Brain microvascular endothelial cell (primary cell): ENCODE measurements around the gene NTM.

Source experiments
- DNase-seq: peaks from one replicate; pipeline ENCODE4 v3.0.0-alpha.2; 2020
- H3K27ac ChIP-seq: fragments of 250-450 bp; sonication (Bioruptor Pico); 2 replicates; pipeline ENCODE4 v1.5.1; 2020; ENCODE audit warnings: mild to moderate bottlenecking, moderate library complexity
- H3K27me3 ChIP-seq: fragments of 250-450 bp; sonication (Bioruptor Pico); replicated peaks from 2 replicates; pipeline ENCODE4 v1.5.1; 2020; ENCODE audit warnings: mild to moderate bottlenecking
- H3K36me3 ChIP-seq: fragments of 250-450 bp; sonication (Bioruptor Pico); replicated peaks from 2 replicates; pipeline ENCODE4 v1.5.1; 2020; ENCODE audit warnings: mild to moderate bottlenecking
- H3K4me3 ChIP-seq: 2 replicates; pipeline ENCODE4 v1.5.1; 2011; ENCODE audit warnings: low read depth, mild to moderate bottlenecking, control low read depth, low read length, moderate library complexity
- CTCF ChIP-seq: IDR thresholded peaks from 2 replicates; pipeline ENCODE4 v1.5.1; 2011; ENCODE audit warnings: low read depth, mild to moderate bottlenecking, moderate library complexity, low read length, control low read depth, inconsistent platforms; ENCODE audit errors: missing control alignments
- in situ Hi-C: cut with HindIII; loops from 2 replicates; pipeline ENCODE4 v1.10.0; 2017; ENCODE audit warnings: low sequenced_read_pairs, low pct_ligation_motif_present

NTM gene

DNA sequence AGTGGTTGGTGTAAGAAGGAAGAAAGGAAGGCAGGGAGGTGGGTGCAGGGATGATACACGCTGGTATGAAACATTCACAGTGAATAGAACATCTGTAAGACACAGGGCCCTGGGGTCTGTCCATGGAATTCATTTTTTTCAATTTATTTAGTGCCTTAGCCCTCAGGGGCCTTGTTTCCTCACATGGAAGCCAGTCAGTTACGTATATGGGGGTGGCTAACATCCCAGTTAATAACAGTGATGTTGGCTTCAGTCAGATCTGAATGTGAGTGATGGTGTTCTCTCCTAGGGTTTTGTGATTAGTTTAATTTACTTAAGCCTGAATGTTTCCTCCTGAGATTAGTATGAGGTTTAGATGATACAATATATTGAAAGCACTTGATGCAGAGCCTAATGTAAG, 577.1 kb downstream of the NTM start:
- H3K4me3 ChIP-seq = no peak overlapping the region
- no peaks in the 10 kb centered on the region for H3K27me3 ChIP-seq
- H3K27ac ChIP-seq = no peak overlapping the region
- in situ Hi-C loops = no loop called here
- no peak for TF ChIP-seq CTCF
- DNase-seq = no peak
- H3K36me3 ChIP-seq = no peaks in the 10 kb centered on the region

GRCh38 chr11:131951121-131951520, 580.7 kb downstream of the NTM start:
- TF ChIP-seq CTCF = no peak

DNA sequence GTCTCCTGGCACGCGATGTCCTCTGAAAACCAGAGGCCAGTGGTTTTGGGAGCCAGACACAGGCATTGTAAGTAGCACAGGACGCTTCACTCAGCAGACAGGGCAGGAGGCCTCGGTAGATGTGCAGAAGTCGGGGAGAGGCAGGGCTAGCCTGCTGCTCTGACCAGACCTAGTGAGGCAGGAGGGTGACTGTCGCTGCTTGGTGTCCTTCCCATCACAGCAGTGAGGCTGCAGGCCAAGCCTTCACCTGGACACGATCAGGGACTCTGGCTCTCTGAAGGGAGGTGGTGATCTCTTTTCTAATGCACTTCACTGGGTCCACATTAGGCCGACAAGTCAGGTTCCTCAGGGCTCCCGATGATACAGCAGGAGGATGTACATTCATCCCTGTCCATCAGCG, 583.7 kb downstream of the NTM start:
- H3K27me3 ChIP-seq = no peaks in the 10 kb centered on the region
- in situ Hi-C loops = no loop called here
- H3K27ac ChIP-seq = no peak overlapping the region
- peaks cover 3% of the 10 kb centered on the region for H3K36me3 ChIP-seq
- TF ChIP-seq CTCF = no peak
- H3K4me3 ChIP-seq = no peak overlapping the region
- no peak for DNase-seq

More at GRCh38 chr11:131951121-131951520, 580.7 kb downstream of the NTM start:
- Histone ChIP-seq H3K27ac (no peak overlapping the region), H3K36me3 (no peaks in the 10 kb centered on the region), H3K27me3 (no peaks in the 10 kb centered on the region), H3K4me3 (no peak overlapping the region)
- in situ Hi-C loops = no loop called here
- DNase-seq = no peak

DNA sequence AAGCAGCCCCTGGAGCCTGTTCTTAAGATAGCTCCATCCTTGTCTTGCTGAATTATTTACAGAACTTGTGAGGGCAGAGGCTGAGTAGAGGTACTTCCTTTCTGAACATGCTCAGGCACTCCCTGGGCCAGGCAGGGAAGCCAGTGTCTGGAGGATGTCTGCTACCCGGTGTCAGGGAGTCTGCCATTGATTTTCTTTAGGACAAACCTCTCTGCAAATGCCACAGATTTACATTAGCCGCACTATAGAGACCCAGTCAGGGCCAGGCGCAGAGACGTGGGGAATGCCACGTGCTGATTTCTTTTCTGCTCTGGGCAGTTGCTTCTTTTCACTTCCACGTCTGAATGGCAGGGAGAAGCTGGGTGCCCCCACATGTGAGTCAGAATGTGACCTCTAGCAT, 585.5 kb downstream of the NTM start:
- H3K36me3 ChIP-seq = peaks cover 6% of the 10 kb centered on the region
- no peak for DNase-seq

DNA sequence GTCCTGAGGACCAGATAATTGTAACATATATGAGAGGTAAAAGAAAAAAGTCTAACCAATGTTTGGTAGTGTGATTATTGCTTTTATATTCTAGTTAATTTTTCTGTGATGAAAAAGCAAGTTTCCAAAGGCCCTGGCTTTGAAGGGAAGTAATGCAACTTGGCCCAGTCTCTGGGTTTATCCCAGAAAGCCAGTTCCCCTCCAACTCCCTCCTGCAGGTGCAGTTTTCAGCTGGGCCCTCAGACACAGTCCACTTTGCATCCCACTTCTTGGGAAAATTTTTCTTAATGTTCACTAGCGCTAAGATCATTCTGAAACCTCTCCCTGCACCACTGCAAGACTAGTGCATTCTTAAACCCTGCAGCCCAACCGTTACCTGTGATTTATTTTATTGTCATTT, 586.8 kb downstream of the NTM start:
- Histone ChIP-seq H3K27me3 (no peaks in the 10 kb centered on the region), H3K27ac (no peak overlapping the region), H3K36me3 (peaks cover 11% of the 10 kb centered on the region), H3K4me3 (no peak overlapping the region)
- TF ChIP-seq CTCF = no peak
- DNase-seq = no peak
- in situ Hi-C loops = no loop called here

More for the DNA sequence above, 585.5 kb downstream of the NTM start:
- Histone ChIP-seq H3K27ac (no peak overlapping the region), H3K27me3 (no peaks in the 10 kb centered on the region), H3K4me3 (no peak overlapping the region)
- in situ Hi-C loops = no loop called here
- TF ChIP-seq CTCF = no peak

- H3K27ac ChIP-seq = no peak overlapping the region
- in situ Hi-C loops = no loop called here
- peaks cover 12% of the 10 kb centered on the region for H3K36me3 ChIP-seq
- DNase-seq = no peak
- H3K27me3 ChIP-seq = no peaks in the 10 kb centered on the region
- H3K4me3 ChIP-seq = no peak overlapping the region
- no peak for TF ChIP-seq CTCF
Observed at GRCh38 chr11:131957875-131958274, 587.5 kb downstream of the NTM start.
